HepG2 (cell line): Measurements from ENCODE around the gene ASXL1. TPM values are rescaled to one million over a fixed set of nuclear protein-coding genes. Genes with fewer than 3 reads are reported as not detected.

Source experiments
- ATF5 ChIP-seq: sonication (generic); formaldehyde crosslinking; IDR thresholded peaks from 2 replicates; pipeline ENCODE4 v1.4.0; 2020; ENCODE audit warnings: mild to moderate bottlenecking, low read depth, missing genetic modification reagents
- BRF2 ChIP-seq: sonication (generic); formaldehyde crosslinking; IDR thresholded peaks from 2 replicates; pipeline ENCODE4 v1.8.1; 2022; ENCODE audit warnings: mild to moderate bottlenecking, missing genetic modification reagents
- FLYWCH1 ChIP-seq: sonication (generic); formaldehyde crosslinking; IDR thresholded peaks from 2 replicates; pipeline ENCODE4 v1.8.1; 2023; ENCODE audit warnings: mild to moderate bottlenecking, missing genetic modification reagents
- GPN1 ChIP-seq: sonication (generic); formaldehyde crosslinking; IDR thresholded peaks from 2 replicates; pipeline ENCODE4 v1.5.1; 2020; ENCODE audit warnings: missing genetic modification reagents, borderline replicate concordance
- KAT2B ChIP-seq: fragments of 150-350 bp; IDR thresholded peaks from 2 replicates; pipeline ENCODE4 v1.6.1; 2014; ENCODE audit warnings: low read depth, low read length, borderline replicate concordance
- PBX3 ChIP-seq: sonication (generic); formaldehyde crosslinking; IDR thresholded peaks from 2 replicates; pipeline ENCODE4 v1.8.1; 2023; ENCODE audit warnings: missing genetic modification reagents, inconsistent platforms, borderline replicate concordance
- SIX4 ChIP-seq: sonication (generic); formaldehyde crosslinking; IDR thresholded peaks from 2 replicates; pipeline ENCODE4 v1.4.0; 2020; ENCODE audit warnings: missing genetic modification reagents
- SPEN ChIP-seq: sonication (generic); formaldehyde crosslinking; IDR thresholded peaks from 2 replicates; pipeline ENCODE4 v1.5.1; 2020; ENCODE audit warnings: low read depth, mild to moderate bottlenecking, missing genetic modification reagents
- THAP8 ChIP-seq: sonication (generic); formaldehyde crosslinking; IDR thresholded peaks from 2 replicates; pipeline ENCODE4 v1.5.1; 2020; ENCODE audit warnings: missing genetic modification reagents, mild to moderate bottlenecking, borderline replicate concordance
- ZNF317 ChIP-seq: sonication (generic); formaldehyde crosslinking; IDR thresholded peaks from 2 replicates; pipeline ENCODE4 v1.5.0; 2020; ENCODE audit warnings: mild to moderate bottlenecking, missing genetic modification reagents
- ZNF546 ChIP-seq: sonication (generic); formaldehyde crosslinking; conservative IDR thresholded peaks from 2 replicates; pipeline ENCODE4 v1.8.1; 2023; ENCODE audit warnings: mild to moderate bottlenecking, missing genetic modification reagents
- ZNF557 ChIP-seq: sonication (generic); formaldehyde crosslinking; IDR thresholded peaks from 2 replicates; pipeline ENCODE4 v1.4.0; 2020; ENCODE audit warnings: missing genetic modification reagents
- ZNF615 ChIP-seq: sonication (generic); formaldehyde crosslinking; IDR thresholded peaks from 2 replicates; pipeline ENCODE4 v1.5.0; 2020; ENCODE audit warnings: mild to moderate bottlenecking, missing genetic modification reagents, borderline replicate concordance
- ZNF746 ChIP-seq: sonication (generic); formaldehyde crosslinking; IDR thresholded peaks from 2 replicates; pipeline ENCODE4 v1.8.0; 2022; ENCODE audit warnings: mild to moderate bottlenecking, missing genetic modification reagents
- polyA plus RNA-seq, 8 experiments: library from polyadenylated mRNA; depleted of rRNA in 3 of 8; stranded (reverse) in 7 of 8; unstranded in 1 of 8; fragments of >200 nt; fragmentation: Illumina TruSeq in 4 of 8; extraction: Trizol in 4 of 8; gene quantifications; 2 replicates each; pipeline versions ENCODE4 v1.2.1 to v1.2.3, GENCODE V29; 2011 to 2016; ENCODE audit warnings: low read depth in 4 of 8, missing spikeins in 1 of 8, mixed read lengths in 1 of 8; ENCODE audit not compliant: insufficient read depth in 1 of 8
- total RNA-seq, 5 experiments: library from RNA; depleted of rRNA; stranded (reverse); fragments of >200 nt; fragmentation: Illumina TruSeq; extraction: Trizol; gene quantifications; 2 replicates each; pipeline ENCODE4 v1.2.3, GENCODE V29; 2016; ENCODE audit warnings: low read depth in 1 of 5
- TF ChIP-seq, protein P1 (sequence below): sonication (generic); formaldehyde crosslinking; IDR thresholded peaks from 2 replicates; pipeline ENCODE4 v1.4.0; 2020; ENCODE audit warnings: missing genetic modification reagents
- TF ChIP-seq, protein P2 (sequence below): sonication (generic); formaldehyde crosslinking; IDR thresholded peaks from 2 replicates; pipeline ENCODE4 v1.4.0; 2020; ENCODE audit warnings: missing genetic modification reagents
- TF ChIP-seq, protein P3 (sequence below): sonication (generic); formaldehyde crosslinking; IDR thresholded peaks from 2 replicates; pipeline ENCODE4 v1.4.0; 2020; ENCODE audit warnings: missing genetic modification reagents

ASXL1 gene
- total and polyA plus RNA-seq, 2 of the 13 experiments (the other 11 are each of a cell fraction or from before 2014, with no cell fraction given), result 62.1 to 74.8 TPM

- TF ChIP-seq, protein P1, sequence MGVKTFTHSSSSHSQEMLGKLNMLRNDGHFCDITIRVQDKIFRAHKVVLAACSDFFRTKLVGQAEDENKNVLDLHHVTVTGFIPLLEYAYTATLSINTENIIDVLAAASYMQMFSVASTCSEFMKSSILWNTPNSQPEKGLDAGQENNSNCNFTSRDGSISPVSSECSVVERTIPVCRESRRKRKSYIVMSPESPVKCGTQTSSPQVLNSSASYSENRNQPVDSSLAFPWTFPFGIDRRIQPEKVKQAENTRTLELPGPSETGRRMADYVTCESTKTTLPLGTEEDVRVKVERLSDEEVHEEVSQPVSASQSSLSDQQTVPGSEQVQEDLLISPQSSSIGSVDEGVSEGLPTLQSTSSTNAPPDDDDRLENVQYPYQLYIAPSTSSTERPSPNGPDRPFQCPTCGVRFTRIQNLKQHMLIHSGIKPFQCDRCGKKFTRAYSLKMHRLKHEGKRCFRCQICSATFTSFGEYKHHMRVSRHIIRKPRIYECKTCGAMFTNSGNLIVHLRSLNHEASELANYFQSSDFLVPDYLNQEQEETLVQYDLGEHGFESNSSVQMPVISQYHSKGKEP, result no peak
- TF ChIP-seq ZNF557 (no peak), ATF5 (CRISPR knock-in tag) (no peak), PBX3 (CRISPR knock-in tag) (no peak), ZNF317 (CRISPR knock-in tag) (0 out of 2 replicates have a peak, but pooled peaks have one; percentile 0), ZNF746 (peak; percentile 97; the same call in 1 of the 2 replicates), SPEN (CRISPR knock-in tag) (peak; percentile 87), BRF2 (CRISPR knock-in tag) (no peak), GPN1 (CRISPR knock-in tag) (no peak), ZNF615 (0 out of 2 replicates have a peak, but pooled peaks have one; percentile 57), KAT2B (no peak), ZNF546 (CRISPR knock-in tag) (no peak), SIX4 (CRISPR knock-in tag) (peak; percentile 66), THAP8 (CRISPR knock-in tag) (no peak), FLYWCH1 (no peak)
- TF ChIP-seq, protein P2, sequence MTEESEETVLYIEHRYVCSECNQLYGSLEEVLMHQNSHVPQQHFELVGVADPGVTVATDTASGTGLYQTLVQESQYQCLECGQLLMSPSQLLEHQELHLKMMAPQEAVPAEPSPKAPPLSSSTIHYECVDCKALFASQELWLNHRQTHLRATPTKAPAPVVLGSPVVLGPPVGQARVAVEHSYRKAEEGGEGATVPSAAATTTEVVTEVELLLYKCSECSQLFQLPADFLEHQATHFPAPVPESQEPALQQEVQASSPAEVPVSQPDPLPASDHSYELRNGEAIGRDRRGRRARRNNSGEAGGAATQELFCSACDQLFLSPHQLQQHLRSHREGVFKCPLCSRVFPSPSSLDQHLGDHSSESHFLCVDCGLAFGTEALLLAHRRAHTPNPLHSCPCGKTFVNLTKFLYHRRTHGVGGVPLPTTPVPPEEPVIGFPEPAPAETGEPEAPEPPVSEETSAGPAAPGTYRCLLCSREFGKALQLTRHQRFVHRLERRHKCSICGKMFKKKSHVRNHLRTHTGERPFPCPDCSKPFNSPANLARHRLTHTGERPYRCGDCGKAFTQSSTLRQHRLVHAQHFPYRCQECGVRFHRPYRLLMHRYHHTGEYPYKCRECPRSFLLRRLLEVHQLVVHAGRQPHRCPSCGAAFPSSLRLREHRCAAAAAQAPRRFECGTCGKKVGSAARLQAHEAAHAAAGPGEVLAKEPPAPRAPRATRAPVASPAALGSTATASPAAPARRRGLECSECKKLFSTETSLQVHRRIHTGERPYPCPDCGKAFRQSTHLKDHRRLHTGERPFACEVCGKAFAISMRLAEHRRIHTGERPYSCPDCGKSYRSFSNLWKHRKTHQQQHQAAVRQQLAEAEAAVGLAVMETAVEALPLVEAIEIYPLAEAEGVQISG (CRISPR knock-in tag), result peak; percentile 63; the same call in 1 of the 2 replicates
- TF ChIP-seq, protein P3, sequence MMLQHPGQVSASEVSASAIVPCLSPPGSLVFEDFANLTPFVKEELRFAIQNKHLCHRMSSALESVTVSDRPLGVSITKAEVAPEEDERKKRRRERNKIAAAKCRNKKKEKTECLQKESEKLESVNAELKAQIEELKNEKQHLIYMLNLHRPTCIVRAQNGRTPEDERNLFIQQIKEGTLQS, result no peak
These were observed 115.3 kb downstream of the ASXL1 start (continued) for GRCh38 chr20:32473231-32474008.
